GM12873 (cell line): Measurements from ENCODE around the gene ADH7.

Experiments used
- CTCF ChIP-seq: IDR thresholded peaks from 2 replicates; pipeline ENCODE4 v1.5.1; 2012; ENCODE audit warnings: low read depth, mild to moderate bottlenecking, moderate library complexity, low read length, control low read depth; ENCODE audit not compliant: insufficient read depth; ENCODE audit errors: missing control alignments

ADH7 gene

DNA sequence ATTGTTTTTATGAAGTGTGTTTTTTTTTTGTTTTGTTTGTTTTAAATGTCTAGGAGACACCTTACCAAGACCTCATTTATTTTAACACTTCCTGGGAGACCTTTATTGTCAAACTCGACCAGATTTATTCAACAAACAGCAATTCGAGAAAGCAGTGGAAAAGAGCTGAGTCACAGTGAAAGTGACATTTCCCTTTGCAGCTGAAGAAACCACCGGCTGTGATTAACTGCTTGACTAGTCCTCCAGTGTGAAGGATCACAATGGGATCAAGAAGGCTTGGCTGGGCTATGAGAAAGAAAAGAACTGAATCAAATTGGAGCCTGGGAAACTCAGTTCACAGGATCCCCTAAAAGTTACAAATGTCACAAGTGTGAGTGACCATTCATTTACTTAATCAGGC, 11.9 kb upstream of the ADH7 start:
- TF ChIP-seq CTCF, result no peak

GRCh38 chr4:99438405-99438780, 3.3 kb upstream of the ADH7 start:
- no peak for TF ChIP-seq CTCF

GRCh38 chr4:99437723-99438404, 2.7 kb upstream of the ADH7 start:
- TF ChIP-seq CTCF, result no peak

DNA sequence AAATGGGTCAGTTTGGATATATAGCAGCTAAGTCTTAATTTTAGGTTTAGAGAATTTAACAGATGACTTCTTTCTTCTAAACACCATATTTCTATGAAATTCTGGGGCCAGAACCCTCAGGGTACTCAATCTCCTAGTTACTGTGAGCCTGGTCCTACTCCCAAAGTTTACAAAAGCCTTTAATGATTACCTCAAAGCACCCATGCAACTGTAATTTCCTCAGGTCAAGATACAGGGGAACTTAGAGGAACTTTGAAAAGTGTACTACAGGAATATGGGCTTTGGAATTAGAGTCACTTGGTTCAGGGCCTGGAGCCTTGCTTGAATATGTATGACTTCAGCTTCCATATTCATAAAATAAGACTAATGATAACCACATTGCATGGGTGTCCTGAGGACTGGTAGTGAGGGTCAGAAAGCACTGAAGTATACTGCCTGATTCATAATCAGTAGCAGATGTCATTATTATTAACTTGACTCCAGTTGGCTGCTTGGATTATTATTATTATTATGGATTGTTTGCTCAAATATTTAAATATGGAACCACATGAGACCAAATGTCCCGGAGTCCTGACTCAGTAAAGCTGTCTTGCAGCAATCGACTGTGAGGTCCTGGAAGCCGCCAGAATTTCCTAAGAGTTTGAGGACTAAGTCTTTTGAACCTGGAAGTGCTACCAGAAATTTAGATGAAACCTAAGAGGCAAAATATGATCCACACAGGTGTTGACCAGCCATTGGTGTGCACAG, 2.0 kb upstream of the ADH7 start:
- TF ChIP-seq CTCF, result no peak

DNA sequence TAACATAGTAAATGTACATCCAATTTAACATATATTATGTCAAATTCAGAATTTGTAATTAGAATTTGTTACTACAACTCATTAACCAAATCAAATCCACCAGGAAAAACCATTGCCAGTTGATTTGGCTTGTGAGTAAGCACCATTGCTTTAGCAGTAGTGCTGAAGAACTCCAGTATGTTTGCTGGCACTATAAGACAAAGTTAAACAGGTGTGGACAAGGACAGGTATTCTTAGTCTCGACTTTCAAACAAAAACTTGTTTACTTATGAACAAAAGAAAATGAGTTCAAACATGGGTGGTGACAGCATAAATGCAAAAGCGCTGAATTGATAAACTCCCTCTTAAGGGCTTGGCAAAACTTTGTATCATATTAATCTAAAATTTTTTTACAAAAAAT, 1.3 kb upstream of the ADH7 start:
- TF ChIP-seq CTCF, result no peak

- TF ChIP-seq CTCF, result no peak
These were observed 5.0 kb downstream of the ADH7 start for GRCh38 chr4:99430106-99430505.

DNA sequence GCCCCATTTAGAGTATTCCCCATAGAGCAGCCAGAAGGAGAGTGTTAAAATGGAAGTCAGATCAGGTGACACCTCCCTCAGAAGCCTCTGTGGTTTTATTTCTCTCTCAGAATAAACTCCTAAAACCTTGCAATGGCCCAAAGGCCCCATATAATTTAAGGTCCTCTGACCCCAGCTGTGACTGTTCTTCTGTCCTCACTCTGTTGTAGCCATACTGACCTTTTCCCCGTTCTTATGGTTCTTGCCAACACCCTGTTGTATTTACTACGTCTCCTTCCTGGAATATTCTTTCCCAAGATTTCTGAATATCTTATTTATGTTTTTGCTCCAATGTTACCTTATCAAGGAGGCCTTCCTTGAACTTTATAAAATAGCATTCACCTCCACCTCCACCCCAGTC, 18.0 kb downstream of the ADH7 start:
- TF ChIP-seq CTCF, result no peak
